T47D (cell line): ENCODE measurements around the gene CNKSR2.

Experiments
- DNase-seq, 2 experiments: peaks; one replicate each; pipeline versions ENCODE4 v3.0.0 to v3.0.0-alpha.2; 2011 to 2012; ENCODE audit warnings: low read depth in 1 of 2, low spot score in 1 of 2
- JUND ChIP-seq: IDR thresholded peaks from 2 replicates; pipeline ENCODE4 v1.6.1; 2012; ENCODE audit warnings: low read depth
- in situ Hi-C: cut with HindIII; loops from 2 replicates; pipeline ENCODE4 v1.10.0; 2016; ENCODE audit warnings: low sequenced_read_pairs, low pct_unique_long_range_greater_than_20kb

CNKSR2 gene

GRCh38 chrX:21645431-21645830 lies 271.2 kb downstream of the CNKSR2 start:
- no peak for TF ChIP-seq JUND
- in situ Hi-C loops, result no loop called here
- DNase-seq, result no peak

GRCh38 chrX:21645886-21646285 lies 271.7 kb downstream of the CNKSR2 start:
- no peak for DNase-seq

GRCh38 chrX:21655901-21656586 lies 281.8 kb downstream of the CNKSR2 start:
- in situ Hi-C loops, result no loop called here
- DNase-seq, result no peak
- no peak for TF ChIP-seq JUND

More at GRCh38 chrX:21645886-21646285, 271.7 kb downstream of the CNKSR2 start:
- in situ Hi-C loops, result no loop called here
- no peak for TF ChIP-seq JUND

DNA sequence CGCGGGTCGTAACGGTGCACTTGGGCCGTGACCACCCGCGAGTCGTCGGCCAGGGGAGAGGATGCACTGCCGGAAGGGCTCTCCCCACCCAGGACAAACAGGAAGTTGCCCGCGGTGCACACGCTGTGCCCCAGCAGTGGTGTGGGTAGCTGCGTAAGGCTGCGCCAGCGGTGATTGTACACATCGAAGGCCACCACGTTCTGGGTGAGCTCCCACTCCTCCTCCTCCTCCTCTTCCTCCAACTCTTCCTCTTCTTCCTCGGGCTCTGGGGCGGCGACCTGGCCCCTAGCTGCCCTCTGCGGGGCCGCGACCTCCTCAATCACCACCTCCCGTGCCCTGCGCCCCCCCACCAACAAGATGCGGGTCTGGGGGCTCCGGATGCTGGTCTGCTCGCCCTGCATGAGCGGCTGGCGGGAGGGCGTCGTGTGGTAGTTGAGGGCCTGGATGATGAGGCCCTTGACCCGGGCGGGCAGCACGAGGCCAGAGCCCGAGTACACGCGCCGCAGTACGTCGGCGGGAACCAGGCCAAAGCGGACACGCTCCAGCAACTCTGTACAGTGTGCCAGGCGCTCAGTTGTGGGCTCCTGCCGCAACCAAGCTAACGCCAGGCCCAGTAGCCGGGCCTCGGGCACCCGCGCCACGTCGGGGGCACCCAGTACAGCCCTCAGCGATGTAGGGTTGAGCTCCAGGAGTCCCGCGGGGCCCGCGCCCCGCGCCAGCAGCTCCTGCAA lies 282.5 kb downstream of the CNKSR2 start:
- no peak for TF ChIP-seq JUND
- in situ Hi-C loops, result no loop called here
- DNase-seq, result no peak

GRCh38 chrX:21657318-21658151 lies 283.3 kb downstream of the CNKSR2 start:
- TF ChIP-seq JUND, result no peak
- in situ Hi-C loops, result no loop called here
- no peak for DNase-seq

GRCh38 chrX:21658152-21658737 lies 284.0 kb downstream of the CNKSR2 start, which contains the start of gene KLHL34:
TSS of gene KLHL34 (minus strand) at chrX:21658330. CDS start at chrX:21657788, 542 bp downstream.
- TF ChIP-seq JUND, result no peak
- in situ Hi-C loops, result no loop called here
- DNase-seq, result no peak

DNA sequence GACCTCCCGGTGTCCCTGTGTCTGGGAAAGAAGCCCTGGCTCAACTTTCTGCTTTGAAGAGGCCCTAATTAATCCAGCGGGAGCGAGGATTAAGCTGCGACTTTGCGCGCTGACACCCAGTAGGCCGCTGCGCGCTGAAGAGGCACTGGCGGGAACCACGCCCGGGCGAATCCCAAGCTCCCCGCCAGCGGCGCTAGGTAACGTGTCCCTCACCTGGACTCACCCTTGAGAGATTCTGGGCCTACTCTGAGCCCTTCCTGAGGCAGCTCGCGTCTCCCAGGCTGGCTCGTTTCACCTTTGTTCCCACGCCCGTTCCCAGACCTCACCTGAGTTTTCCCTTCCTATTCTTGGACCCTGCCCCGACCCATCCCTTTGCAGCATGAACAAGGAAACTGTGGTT lies 284.5 kb downstream of the CNKSR2 start:
- in situ Hi-C loops, result no loop called here
- DNase-seq, result no peak
- no peak for TF ChIP-seq JUND

- no peak for TF ChIP-seq JUND
- no peak for DNase-seq
- in situ Hi-C loops, result no loop called here
These were observed 285.1 kb downstream of the CNKSR2 start for GRCh38 chrX:21659320-21659719.

- TF ChIP-seq JUND, result no peak
- no peak for DNase-seq
- in situ Hi-C loops, result no loop called here
These were observed 285.9 kb downstream of the CNKSR2 start for GRCh38 chrX:21660156-21660555.

DNA sequence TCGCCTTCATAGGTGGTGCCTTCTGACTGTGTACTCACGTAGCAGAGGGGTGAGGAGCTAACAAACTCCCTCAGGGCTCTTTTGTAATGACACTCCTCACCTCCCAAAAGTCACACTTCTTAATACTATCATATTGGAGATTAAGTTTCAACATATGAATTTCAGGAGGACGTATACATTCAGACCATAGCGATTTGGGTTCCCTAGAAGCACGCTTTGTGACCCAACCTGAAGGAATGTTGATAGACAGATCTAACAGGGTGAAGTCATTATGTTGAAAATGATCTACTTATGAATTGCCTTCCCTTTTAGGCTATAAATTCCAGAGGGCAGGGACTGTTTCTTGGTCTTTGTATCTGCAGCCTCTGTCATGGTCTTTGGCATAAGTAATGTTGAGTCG lies 287.1 kb downstream of the CNKSR2 start:
- TF ChIP-seq JUND, result no peak
- in situ Hi-C loops, result no loop called here
- DNase-seq, result no peak

DNA sequence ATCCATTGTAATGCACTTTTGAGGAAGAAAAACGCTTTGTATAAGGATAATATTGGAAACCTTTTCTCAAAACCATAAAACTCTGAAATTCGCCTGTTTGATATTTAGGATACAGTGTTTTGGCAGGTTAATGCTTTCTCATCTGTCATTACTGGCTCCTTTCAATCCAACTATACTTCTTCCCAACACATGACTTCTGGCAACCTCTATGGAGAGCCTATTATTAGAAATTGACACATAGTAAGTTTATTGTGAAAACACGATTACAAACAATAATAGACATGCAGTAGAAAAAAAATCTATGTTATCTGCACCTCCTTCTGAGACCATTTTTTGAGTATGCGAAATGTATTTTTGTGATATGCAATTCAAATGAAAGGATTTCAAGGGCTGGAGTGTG lies 288.5 kb downstream of the CNKSR2 start:
- in situ Hi-C loops, result no loop called here
- TF ChIP-seq JUND, result no peak
- DNase-seq, result no peak

GRCh38 chrX:21666252-21666651 lies 292.0 kb downstream of the CNKSR2 start:
- no peak for TF ChIP-seq JUND
- no peak for DNase-seq
- in situ Hi-C loops, result no loop called here
